ENCODE data around the gene SPINK7. TPM values are rescaled to one million over a fixed set of nuclear protein-coding genes. Genes with fewer than 3 reads are reported as not detected.
"Not testable (repeated sequence)": the region's sequence is repeated elsewhere in the genome, so short reads cannot be mapped to it uniquely, and the experiment has no call there.

The SPINK7 gene
- not detected for total RNA-seq

- DNase-seq (ENCODE audit: low spot score in 2 of 2) (no peak), FAIRE-seq (no peak)
Measured at GRCh38 chr5:148312153-148312552, at the start of gene SPINK7. Gene SPINK7, plus strand, starts transcription at chr5:148312423. Its CDS starts 61 bp downstream, at chr5:148312484.

GRCh38 chr5:148267962-148268361 is 44.3 kb upstream of the SPINK7 start:
- FAIRE-seq (no peak), DNase-seq (ENCODE audit: low spot score in 2 of 2) (no peak)

- no peak for FAIRE-seq
- no peak for DNase-seq (ENCODE audit: low spot score in 2 of 2)
Measured at GRCh38 chr5:148268566-148268965, 43.7 kb upstream of the SPINK7 start, which contains the start of gene SPINK13. Gene SPINK13, plus strand, starts transcription at chr5:148268794. Its CDS starts 1,279 bp downstream, at chr5:148270073.

- not testable (repeated sequence) for FAIRE-seq; DNase-seq (ENCODE audit: low spot score in 2 of 2)
Measured at GRCh38 chr5:148275129-148275528, 37.1 kb upstream of the SPINK7 start.

- DNase-seq (ENCODE audit: low spot score in 2 of 2); FAIRE-seq: not testable (repeated sequence)
Measured at GRCh38 chr5:148280893-148281292, 31.3 kb upstream of the SPINK7 start.

- not testable (repeated sequence) for FAIRE-seq; DNase-seq (ENCODE audit: low spot score in 2 of 2)
Measured at GRCh38 chr5:148281336-148281735, 30.9 kb upstream of the SPINK7 start.

- peak in 1 of 2 donors; percentile 4 for DNase-seq (ENCODE audit: low spot score in 2 of 2)
- FAIRE-seq, result peak; percentile 33
Measured at GRCh38 chr5:148290271-148291195, 21.7 kb upstream of the SPINK7 start.

- FAIRE-seq (no peak), DNase-seq (ENCODE audit: low spot score in 2 of 2) (no peak)
Measured at GRCh38 chr5:148297731-148298130, 14.5 kb upstream of the SPINK7 start.

GRCh38 chr5:148306446-148306845 is 5.8 kb upstream of the SPINK7 start:
- DNase-seq (ENCODE audit: low spot score in 2 of 2) (no peak), FAIRE-seq (no peak)

- no peak for DNase-seq (ENCODE audit: low spot score in 2 of 2)
- no peak for FAIRE-seq
Measured at GRCh38 chr5:148309019-148309418, 3.2 kb upstream of the SPINK7 start.

- FAIRE-seq, result no peak
- DNase-seq (ENCODE audit: low spot score in 2 of 2), result no peak
Measured at GRCh38 chr5:148309746-148310145, 2.5 kb upstream of the SPINK7 start.

GRCh38 chr5:148311484-148311883 is 739 bp upstream of the SPINK7 start:
- no peak for FAIRE-seq
- no peak for DNase-seq (ENCODE audit: low spot score in 2 of 2)

- DNase-seq (ENCODE audit: low spot score in 2 of 2), result no peak
- no peak for FAIRE-seq
Measured at GRCh38 chr5:148314187-148314586, 2.0 kb downstream of the SPINK7 start.

GRCh38 chr5:148314731-148315130 is 2.5 kb downstream of the SPINK7 start:
- no peak for DNase-seq (ENCODE audit: low spot score in 2 of 2)
- FAIRE-seq, result no peak

- not testable (repeated sequence) for FAIRE-seq; DNase-seq (ENCODE audit: low spot score in 2 of 2)
Measured at GRCh38 chr5:148320011-148320963, 8.1 kb downstream of the SPINK7 start.

- no peak for FAIRE-seq
- no peak for DNase-seq (ENCODE audit: low spot score in 2 of 2)
Measured at GRCh38 chr5:148333262-148333849, 21.1 kb downstream of the SPINK7 start.

- FAIRE-seq (no peak), DNase-seq (ENCODE audit: low spot score in 2 of 2) (no peak)
Measured at GRCh38 chr5:148335259-148335658, 23.0 kb downstream of the SPINK7 start, which contains the start of gene SPINK9. Gene SPINK9, plus strand, starts transcription at chr5:148335559. Its CDS starts 55 bp downstream, at chr5:148335614.

GRCh38 chr5:148336704-148337435 is 24.6 kb downstream of the SPINK7 start:
- FAIRE-seq, result no peak
- DNase-seq (ENCODE audit: low spot score in 2 of 2), result no peak

GRCh38 chr5:148342371-148343045 is 30.3 kb downstream of the SPINK7 start:
- FAIRE-seq, result no peak
- no peak for DNase-seq (ENCODE audit: low spot score in 2 of 2)

Data from frontal cortex (tissue), 4 donors.